ENCODE data around the gene ARMH3. TPM values are rescaled to one million over a fixed set of nuclear protein-coding genes. Genes with fewer than 3 reads are reported as not detected.

ARMH3 gene
- total and polyA plus RNA-seq, 2 experiments from 2014 or later = 8.7 to 11.1 TPM

DNA sequence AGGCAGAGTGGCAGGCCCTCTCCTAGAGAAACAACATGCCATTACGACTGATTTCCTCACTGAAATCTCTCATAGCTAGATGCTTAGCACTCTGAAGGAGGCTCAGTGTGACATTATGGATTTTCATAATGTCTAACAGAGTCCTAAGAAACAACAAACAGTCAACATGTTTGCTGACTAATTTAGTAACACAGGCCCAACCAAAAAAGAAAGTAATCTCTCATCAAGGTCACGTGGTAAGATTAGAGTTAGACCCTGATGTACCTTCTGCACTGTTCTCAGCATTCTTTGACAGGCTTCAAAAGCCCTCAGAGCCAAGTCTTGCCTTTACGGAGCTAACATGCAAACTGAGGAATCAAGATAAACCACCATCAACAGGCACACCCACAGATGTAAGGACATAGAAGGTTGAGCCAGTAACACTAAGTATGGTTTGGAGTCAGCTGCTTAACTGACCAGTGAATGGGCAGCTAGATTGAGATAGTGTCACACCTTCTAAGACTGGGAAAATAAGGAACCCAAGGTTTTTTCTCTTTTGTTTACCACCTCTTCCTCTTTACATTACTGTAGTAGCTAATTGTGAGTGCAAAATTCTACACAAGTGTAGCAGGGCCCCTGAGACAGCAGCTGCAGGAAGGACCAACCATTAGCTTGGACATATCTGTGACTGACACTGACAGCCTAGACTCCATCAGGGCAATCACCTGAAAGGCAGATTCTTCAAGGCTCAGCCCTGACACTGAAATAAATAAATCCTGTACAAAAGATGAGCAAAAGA, 197.1 kb downstream of the ARMH3 start:
- H3K4me2 ChIP-seq = no peak overlapping the region
- H3K27ac Mint-ChIP-seq = no peak overlapping the region
- H4K20me1 ChIP-seq (replicated peaks; ENCODE audit: insufficient read depth) = no peaks in the 10 kb centered on the region
- H3K27ac ChIP-seq (ENCODE audit: low read depth) = no peak overlapping the region
- TF ChIP-seq, protein P1, sequence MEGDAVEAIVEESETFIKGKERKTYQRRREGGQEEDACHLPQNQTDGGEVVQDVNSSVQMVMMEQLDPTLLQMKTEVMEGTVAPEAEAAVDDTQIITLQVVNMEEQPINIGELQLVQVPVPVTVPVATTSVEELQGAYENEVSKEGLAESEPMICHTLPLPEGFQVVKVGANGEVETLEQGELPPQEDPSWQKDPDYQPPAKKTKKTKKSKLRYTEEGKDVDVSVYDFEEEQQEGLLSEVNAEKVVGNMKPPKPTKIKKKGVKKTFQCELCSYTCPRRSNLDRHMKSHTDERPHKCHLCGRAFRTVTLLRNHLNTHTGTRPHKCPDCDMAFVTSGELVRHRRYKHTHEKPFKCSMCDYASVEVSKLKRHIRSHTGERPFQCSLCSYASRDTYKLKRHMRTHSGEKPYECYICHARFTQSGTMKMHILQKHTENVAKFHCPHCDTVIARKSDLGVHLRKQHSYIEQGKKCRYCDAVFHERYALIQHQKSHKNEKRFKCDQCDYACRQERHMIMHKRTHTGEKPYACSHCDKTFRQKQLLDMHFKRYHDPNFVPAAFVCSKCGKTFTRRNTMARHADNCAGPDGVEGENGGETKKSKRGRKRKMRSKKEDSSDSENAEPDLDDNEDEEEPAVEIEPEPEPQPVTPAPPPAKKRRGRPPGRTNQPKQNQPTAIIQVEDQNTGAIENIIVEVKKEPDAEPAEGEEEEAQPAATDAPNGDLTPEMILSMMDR (conservative IDR thresholded peaks at IDR 0.05; ENCODE audit: low read depth in 2 of 2) = no peak
- TF ChIP-seq EZH2 (IDR thresholded peaks at IDR 0.05; ENCODE audit: low read depth, unreplicated experiment) = no peak
- no peak for TF ChIP-seq STAT1 (IDR thresholded peaks at IDR 0.05; ENCODE audit: unreplicated experiment)
- no peak for TF ChIP-seq ZNF114 (CRISPR knock-in tag; IDR thresholded peaks at IDR 0.05)
- no peak for TF ChIP-seq ZNF331 (CRISPR knock-in tag; IDR thresholded peaks at IDR 0.05; ENCODE audit: low read depth)
- no peak for TF ChIP-seq EZH2phosphoT487 (IDR thresholded peaks at IDR 0.05; ENCODE audit: unreplicated experiment)
- TF ChIP-seq, protein P2, sequence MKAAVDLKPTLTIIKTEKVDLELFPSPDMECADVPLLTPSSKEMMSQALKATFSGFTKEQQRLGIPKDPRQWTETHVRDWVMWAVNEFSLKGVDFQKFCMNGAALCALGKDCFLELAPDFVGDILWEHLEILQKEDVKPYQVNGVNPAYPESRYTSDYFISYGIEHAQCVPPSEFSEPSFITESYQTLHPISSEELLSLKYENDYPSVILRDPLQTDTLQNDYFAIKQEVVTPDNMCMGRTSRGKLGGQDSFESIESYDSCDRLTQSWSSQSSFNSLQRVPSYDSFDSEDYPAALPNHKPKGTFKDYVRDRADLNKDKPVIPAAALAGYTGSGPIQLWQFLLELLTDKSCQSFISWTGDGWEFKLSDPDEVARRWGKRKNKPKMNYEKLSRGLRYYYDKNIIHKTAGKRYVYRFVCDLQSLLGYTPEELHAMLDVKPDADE (IDR thresholded peaks at IDR 0.05) = no peak
- no peak for TF ChIP-seq JUNB (IDR thresholded peaks at IDR 0.05; ENCODE audit: unreplicated experiment)
- TF ChIP-seq POLR2AphosphoS5 (IDR thresholded peaks at IDR 0.05; ENCODE audit: low read depth) = no peak
- TF ChIP-seq, protein P3, sequence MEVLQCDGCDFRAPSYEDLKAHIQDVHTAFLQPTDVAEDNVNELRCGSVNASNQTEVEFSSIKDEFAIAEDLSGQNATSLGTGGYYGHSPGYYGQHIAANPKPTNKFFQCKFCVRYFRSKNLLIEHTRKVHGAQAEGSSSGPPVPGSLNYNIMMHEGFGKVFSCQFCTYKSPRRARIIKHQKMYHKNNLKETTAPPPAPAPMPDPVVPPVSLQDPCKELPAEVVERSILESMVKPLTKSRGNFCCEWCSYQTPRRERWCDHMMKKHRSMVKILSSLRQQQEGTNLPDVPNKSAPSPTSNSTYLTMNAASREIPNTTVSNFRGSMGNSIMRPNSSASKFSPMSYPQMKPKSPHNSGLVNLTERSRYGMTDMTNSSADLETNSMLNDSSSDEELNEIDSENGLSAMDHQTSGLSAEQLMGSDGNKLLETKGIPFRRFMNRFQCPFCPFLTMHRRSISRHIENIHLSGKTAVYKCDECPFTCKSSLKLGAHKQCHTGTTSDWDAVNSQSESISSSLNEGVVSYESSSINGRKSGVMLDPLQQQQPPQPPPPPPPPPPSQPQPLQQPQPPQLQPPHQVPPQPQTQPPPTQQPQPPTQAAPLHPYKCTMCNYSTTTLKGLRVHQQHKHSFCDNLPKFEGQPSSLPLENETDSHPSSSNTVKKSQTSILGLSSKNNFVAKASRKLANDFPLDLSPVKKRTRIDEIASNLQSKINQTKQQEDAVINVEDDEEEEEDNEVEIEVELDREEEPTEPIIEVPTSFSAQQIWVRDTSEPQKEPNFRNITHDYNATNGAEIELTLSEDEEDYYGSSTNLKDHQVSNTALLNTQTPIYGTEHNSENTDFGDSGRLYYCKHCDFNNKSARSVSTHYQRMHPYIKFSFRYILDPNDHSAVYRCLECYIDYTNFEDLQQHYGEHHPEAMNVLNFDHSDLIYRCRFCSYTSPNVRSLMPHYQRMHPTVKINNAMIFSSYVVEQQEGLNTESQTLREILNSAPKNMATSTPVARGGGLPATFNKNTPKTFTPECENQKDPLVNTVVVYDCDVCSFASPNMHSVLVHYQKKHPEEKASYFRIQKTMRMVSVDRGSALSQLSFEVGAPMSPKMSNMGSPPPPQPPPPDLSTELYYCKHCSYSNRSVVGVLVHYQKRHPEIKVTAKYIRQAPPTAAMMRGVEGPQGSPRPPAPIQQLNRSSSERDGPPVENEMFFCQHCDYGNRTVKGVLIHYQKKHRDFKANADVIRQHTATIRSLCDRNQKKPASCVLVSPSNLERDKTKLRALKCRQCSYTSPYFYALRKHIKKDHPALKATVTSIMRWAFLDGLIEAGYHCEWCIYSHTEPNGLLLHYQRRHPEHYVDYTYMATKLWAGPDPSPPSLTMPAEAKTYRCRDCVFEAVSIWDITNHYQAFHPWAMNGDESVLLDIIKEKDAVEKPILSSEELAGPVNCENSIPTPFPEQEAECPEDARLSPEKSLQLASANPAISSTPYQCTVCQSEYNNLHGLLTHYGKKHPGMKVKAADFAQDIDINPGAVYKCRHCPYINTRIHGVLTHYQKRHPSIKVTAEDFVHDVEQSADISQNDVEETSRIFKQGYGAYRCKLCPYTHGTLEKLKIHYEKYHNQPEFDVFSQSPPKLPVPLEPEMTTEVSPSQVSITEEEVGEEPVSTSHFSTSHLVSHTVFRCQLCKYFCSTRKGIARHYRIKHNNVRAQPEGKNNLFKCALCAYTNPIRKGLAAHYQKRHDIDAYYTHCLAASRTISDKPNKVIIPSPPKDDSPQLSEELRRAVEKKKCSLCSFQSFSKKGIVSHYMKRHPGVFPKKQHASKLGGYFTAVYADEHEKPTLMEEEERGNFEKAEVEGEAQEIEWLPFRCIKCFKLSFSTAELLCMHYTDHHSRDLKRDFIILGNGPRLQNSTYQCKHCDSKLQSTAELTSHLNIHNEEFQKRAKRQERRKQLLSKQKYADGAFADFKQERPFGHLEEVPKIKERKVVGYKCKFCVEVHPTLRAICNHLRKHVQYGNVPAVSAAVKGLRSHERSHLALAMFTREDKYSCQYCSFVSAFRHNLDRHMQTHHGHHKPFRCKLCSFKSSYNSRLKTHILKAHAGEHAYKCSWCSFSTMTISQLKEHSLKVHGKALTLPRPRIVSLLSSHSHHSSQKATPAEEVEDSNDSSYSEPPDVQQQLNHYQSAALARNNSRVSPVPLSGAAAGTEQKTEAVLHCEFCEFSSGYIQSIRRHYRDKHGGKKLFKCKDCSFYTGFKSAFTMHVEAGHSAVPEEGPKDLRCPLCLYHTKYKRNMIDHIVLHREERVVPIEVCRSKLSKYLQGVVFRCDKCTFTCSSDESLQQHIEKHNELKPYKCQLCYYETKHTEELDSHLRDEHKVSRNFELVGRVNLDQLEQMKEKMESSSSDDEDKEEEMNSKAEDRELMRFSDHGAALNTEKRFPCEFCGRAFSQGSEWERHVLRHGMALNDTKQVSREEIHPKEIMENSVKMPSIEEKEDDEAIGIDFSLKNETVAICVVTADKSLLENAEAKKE (CRISPR knock-in tag; IDR thresholded peaks at IDR 0.05) = no peak
- no peak for TF ChIP-seq CREB1 (CRISPR knock-in tag; IDR thresholded peaks at IDR 0.05; ENCODE audit: low read depth)
- TF ChIP-seq NANOG (IDR thresholded peaks at IDR 0.05; ENCODE audit: borderline replicate concordance) = no peak
- TF ChIP-seq, protein P4, sequence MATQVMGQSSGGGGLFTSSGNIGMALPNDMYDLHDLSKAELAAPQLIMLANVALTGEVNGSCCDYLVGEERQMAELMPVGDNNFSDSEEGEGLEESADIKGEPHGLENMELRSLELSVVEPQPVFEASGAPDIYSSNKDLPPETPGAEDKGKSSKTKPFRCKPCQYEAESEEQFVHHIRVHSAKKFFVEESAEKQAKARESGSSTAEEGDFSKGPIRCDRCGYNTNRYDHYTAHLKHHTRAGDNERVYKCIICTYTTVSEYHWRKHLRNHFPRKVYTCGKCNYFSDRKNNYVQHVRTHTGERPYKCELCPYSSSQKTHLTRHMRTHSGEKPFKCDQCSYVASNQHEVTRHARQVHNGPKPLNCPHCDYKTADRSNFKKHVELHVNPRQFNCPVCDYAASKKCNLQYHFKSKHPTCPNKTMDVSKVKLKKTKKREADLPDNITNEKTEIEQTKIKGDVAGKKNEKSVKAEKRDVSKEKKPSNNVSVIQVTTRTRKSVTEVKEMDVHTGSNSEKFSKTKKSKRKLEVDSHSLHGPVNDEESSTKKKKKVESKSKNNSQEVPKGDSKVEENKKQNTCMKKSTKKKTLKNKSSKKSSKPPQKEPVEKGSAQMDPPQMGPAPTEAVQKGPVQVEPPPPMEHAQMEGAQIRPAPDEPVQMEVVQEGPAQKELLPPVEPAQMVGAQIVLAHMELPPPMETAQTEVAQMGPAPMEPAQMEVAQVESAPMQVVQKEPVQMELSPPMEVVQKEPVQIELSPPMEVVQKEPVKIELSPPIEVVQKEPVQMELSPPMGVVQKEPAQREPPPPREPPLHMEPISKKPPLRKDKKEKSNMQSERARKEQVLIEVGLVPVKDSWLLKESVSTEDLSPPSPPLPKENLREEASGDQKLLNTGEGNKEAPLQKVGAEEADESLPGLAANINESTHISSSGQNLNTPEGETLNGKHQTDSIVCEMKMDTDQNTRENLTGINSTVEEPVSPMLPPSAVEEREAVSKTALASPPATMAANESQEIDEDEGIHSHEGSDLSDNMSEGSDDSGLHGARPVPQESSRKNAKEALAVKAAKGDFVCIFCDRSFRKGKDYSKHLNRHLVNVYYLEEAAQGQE (IDR thresholded peaks at IDR 0.05; ENCODE audit: unreplicated experiment) = no peak
- peaks cover 13% of the 10 kb centered on the region for H3K36me3 Mint-ChIP-seq (ENCODE audit: low read depth)
- no peaks in the 10 kb centered on the region for H3K4me1 ChIP-seq (ENCODE audit: insufficient read depth)
- H3K79me2 ChIP-seq (replicated peaks; ENCODE audit: insufficient read depth) = no peaks in the 10 kb centered on the region
- no peaks in the 10 kb centered on the region for H3K4me1 Mint-ChIP-seq
- no peak overlapping the region for H2AFZ ChIP-seq
- ATAC-seq = no peak
- DNase-seq (ENCODE audit: low spot score) = no peak
- H3K36me3 ChIP-seq (ENCODE audit: insufficient read depth) = no peaks in the 10 kb centered on the region
- peaks cover 14% of the 10 kb centered on the region for H3K9me3 Mint-ChIP-seq
- peaks cover 2% of the 10 kb centered on the region for H3K27me3 Mint-ChIP-seq (ENCODE audit: insufficient read depth, low read depth, poor library complexity)
- H3K4me3 Mint-ChIP-seq = no peak overlapping the region
- H3K4me3 ChIP-seq = no peak overlapping the region
- no peaks in the 10 kb centered on the region for H3K9me2 ChIP-seq (ENCODE audit: insufficient read depth)
- no peaks in the 10 kb centered on the region for H3F3A ChIP-seq (replicated peaks; ENCODE audit: low read depth)
- H3K27me3 ChIP-seq (ENCODE audit: insufficient read depth) = no peaks in the 10 kb centered on the region
